Mucosa of descending colon (tissue), 3 donors: ENCODE data around the gene ZRSR2. TPM values are rescaled to one million over a fixed set of nuclear protein-coding genes. Genes with fewer than 3 reads are reported as not detected.
"Not testable (repeated sequence)": the region's sequence is repeated elsewhere in the genome, so short reads cannot be mapped to it uniquely, and the experiment has no call there.

Experiments
- ATAC-seq: fragments of 200-7000 bp; cut with Tn5 transposase; one replicate; pipeline ENCODE4 v1.9.1; 2020; ENCODE audit warnings: mild to moderate bottlenecking, moderate library complexity
- DNase-seq, 3 donors: peaks; one replicate each; pipeline ENCODE4 v3.0.0-alpha.2; 2020
- H3K36me3 ChIP-seq: fragments of 200-600 bp; one replicate; pipeline ENCODE4 v1.8.0; 2021; ENCODE audit warnings: low read depth, mild to moderate bottlenecking
- H3K4me1 ChIP-seq: fragments of 200-600 bp; one replicate; pipeline ENCODE4 v1.8.0; 2021; ENCODE audit warnings: low read depth, mild to moderate bottlenecking
- H3K4me3 ChIP-seq: fragments of 200-600 bp; one replicate; pipeline ENCODE4 v1.8.0; 2021; ENCODE audit warnings: mild to moderate bottlenecking
- H3K9me3 ChIP-seq: fragments of 200-600 bp; one replicate; pipeline ENCODE4 v1.8.0; 2021; ENCODE audit warnings: mild to moderate bottlenecking
- intact Hi-C, 2 donors: fragments of 100-400 bp; cut with DNase I in 1 of 2; cut with micrococcal nuclease in 1 of 2; formaldehyde crosslinking; loops; one replicate each; pipeline versions ENCODE4 v1.11.0 to v1.11.1; 2022; cut with DNase I, micrococcal nuclease
- total RNA-seq, 3 donors: library from RNA; stranded (reverse); fragmentation: NEBNext Ultra II Directional in 2 of 3; extraction: Animal tissue kit (Norgen Biotek cat#: 25700) in 2 of 3; gene quantifications; one replicate each; pipeline versions ENCODE4 v1.2.1 to v1.2.4, GENCODE V29; 2021 to 2023
- TF ChIP-seq, protein P1 (sequence below): fragments of 200-600 bp; IDR thresholded peaks from one replicate; pipeline ENCODE4 v1.8.0; 2022; ENCODE audit warnings: antibody characterized with exemption, mild to moderate bottlenecking
- donor health status: DM: no; HTN: no; CAD: no; lungs with moderate emphysema.
- donor health status: DM: no; HTN: no; CAD: no.
- donor health status: DM: no; HTN: yes; CAD: no.

ZRSR2 gene
- total RNA-seq, 3 donors from 2014 or later, result 7.0 to 14.0 (median 11.7) TPM

DNA sequence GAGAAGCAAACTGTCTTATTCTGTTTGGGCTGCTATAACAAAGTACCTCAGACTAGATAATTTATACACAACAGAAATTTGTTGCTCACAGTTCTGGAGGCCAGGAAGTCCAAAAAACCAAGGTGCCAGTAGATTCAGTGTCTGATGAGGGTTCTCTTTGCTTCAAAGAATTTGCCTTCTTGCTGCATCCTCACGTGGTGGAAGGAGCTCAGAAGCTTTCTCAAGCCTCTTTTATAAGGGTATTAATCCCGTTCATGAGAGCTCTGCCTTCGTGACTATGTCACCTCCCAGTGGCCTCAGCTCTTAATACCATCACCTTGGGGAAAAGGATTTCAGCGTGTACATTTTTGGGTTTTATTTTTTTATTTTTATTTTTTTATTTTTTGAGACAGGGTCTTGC is 32.1 kb upstream of the ZRSR2 start:
- ATAC-seq, result no peak
- DNase-seq, result no peak
- no peaks in the 10 kb centered on the region for H3K36me3 ChIP-seq
- no peaks in the 10 kb centered on the region for H3K9me3 ChIP-seq
- no peaks in the 10 kb centered on the region for H3K4me1 ChIP-seq
- no peak overlapping the region for H3K4me3 ChIP-seq
- intact Hi-C loops, result no loop called here
- TF ChIP-seq, protein P1, sequence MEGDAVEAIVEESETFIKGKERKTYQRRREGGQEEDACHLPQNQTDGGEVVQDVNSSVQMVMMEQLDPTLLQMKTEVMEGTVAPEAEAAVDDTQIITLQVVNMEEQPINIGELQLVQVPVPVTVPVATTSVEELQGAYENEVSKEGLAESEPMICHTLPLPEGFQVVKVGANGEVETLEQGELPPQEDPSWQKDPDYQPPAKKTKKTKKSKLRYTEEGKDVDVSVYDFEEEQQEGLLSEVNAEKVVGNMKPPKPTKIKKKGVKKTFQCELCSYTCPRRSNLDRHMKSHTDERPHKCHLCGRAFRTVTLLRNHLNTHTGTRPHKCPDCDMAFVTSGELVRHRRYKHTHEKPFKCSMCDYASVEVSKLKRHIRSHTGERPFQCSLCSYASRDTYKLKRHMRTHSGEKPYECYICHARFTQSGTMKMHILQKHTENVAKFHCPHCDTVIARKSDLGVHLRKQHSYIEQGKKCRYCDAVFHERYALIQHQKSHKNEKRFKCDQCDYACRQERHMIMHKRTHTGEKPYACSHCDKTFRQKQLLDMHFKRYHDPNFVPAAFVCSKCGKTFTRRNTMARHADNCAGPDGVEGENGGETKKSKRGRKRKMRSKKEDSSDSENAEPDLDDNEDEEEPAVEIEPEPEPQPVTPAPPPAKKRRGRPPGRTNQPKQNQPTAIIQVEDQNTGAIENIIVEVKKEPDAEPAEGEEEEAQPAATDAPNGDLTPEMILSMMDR, result no peak

GRCh38 chrX:15759886-15760285 is 30.4 kb upstream of the ZRSR2 start:
- DNase-seq, intact Hi-C loops, H3K9me3 ChIP-seq, H3K4me1 ChIP-seq, ATAC-seq, H3K36me3 ChIP-seq, H3K4me3 ChIP-seq: not testable (repeated sequence)

GRCh38 chrX:15761564-15762191 is 28.6 kb upstream of the ZRSR2 start:
- DNase-seq (peak in 1 of 3 donors; percentile 14), ATAC-seq (peak; percentile 65)
- Histone ChIP-seq H3K4me1 (no peaks in the 10 kb centered on the region), H3K9me3 (no peaks in the 10 kb centered on the region), H3K36me3 (no peaks in the 10 kb centered on the region), H3K4me3 (no peak overlapping the region)
- intact Hi-C loops, result no loop called here
- TF ChIP-seq, protein P1, result peak; percentile 21

DNA sequence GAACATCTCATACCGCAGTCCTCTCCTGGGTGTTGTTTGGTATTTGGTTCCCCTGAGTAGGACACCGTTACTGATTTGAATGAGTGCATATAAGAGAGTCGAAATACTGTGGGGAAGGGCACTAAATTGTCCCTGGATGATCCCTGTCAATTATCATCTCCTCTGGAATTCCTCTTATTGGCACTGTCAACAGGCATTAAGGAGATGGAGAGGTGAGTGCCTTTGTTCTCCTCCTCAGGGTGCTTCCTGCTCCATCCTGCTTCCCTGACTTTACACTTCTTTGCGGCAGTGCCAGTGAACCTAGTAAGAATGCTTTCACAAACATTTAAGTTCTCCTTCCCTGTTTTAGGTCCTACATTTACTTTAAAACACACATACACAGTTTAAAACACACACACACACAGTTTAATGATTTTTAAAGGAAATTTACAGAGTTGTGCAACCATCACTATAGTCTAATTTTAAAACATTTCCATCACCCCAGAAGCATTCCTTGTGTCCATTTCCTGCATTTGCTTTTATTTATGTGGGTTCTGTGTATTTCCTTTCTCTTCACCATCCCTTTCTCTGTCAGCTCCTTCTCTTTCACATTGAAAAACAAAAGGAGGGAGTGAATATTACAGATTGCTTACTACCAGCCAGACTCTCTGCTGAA is 20.9 kb upstream of the ZRSR2 start:
- TF ChIP-seq, protein P1, result no peak
- H3K4me1 ChIP-seq, result no peaks in the 10 kb centered on the region
- no peaks in the 10 kb centered on the region for H3K9me3 ChIP-seq
- intact Hi-C loops, result no loop called here
- no peak overlapping the region for H3K4me3 ChIP-seq
- no peaks in the 10 kb centered on the region for H3K36me3 ChIP-seq
- no peak for DNase-seq
- no peak for ATAC-seq

- TF ChIP-seq, protein P1, result no peak
- ATAC-seq, result peak; percentile 41
- H3K4me3 ChIP-seq, result no peak overlapping the region
- intact Hi-C loops, result no loop called here
- peak in 1 of 3 donors; percentile 6 for DNase-seq
- H3K36me3 ChIP-seq, result no peaks in the 10 kb centered on the region
- H3K4me1 ChIP-seq, result no peaks in the 10 kb centered on the region
- H3K9me3 ChIP-seq, result no peaks in the 10 kb centered on the region
Observed at GRCh38 chrX:15781961-15782699, 8.2 kb upstream of the ZRSR2 start.

DNA sequence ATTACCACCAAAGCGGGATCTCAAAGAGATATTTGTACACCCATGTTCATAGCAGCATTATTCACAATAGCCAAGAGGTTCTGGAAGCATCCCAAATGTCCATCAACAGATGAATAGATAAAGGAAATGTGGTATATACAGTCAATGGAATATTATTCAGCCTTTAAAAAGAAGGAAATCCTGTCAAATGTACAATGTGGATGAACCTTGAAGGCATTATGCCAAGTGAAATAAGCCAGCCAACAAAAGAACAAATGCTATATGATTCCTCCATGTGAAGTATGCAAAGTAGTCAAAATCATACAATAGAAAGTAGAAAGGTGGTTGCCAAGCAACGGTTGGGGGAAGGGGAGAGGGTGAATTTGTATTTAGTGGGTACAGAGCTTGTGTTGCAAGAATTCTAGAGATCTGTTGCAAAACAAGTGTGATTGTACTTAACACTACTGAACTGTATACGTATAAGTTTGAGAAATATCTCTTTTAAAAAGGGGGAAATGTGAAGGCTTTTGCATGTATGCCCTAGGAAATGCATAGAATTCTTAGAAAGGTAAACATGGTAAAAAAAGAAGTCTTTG is 5.0 kb upstream of the ZRSR2 start:
- TF ChIP-seq, protein P1, result no peak
- intact Hi-C loops, result no loop called here

More for the DNA sequence above, 5.0 kb upstream of the ZRSR2 start:
- Histone ChIP-seq H3K9me3 (no peaks in the 10 kb centered on the region), H3K4me1 (no peaks in the 10 kb centered on the region), H3K4me3 (no peak overlapping the region), H3K36me3 (no peaks in the 10 kb centered on the region)
- DNase-seq, result no peak
- no peak for ATAC-seq
